Fibroblast of lung (primary cell): Measurements from ENCODE around the gene SMKR1.

Experiments used
- CTCF ChIP-seq, 2 donors: IDR thresholded peaks in 1 of 2; conservative IDR thresholded peaks in 1 of 2; 1 replicate in 1 of 2; 2 replicates in 1 of 2; pipeline ENCODE4 v1.5.1; 2011 to 2012; ENCODE audit warnings: low read length in 2 of 2, control low read depth in 1 of 2, inconsistent platforms in 1 of 2, low read depth in 1 of 2, mild to moderate bottlenecking in 1 of 2
- EZH2 ChIP-seq: IDR thresholded peaks from 2 replicates; pipeline ENCODE4 v1.5.1; 2012; ENCODE audit warnings: low read length, control low read depth, mild to moderate bottlenecking; ENCODE audit errors: missing control alignments

DNA sequence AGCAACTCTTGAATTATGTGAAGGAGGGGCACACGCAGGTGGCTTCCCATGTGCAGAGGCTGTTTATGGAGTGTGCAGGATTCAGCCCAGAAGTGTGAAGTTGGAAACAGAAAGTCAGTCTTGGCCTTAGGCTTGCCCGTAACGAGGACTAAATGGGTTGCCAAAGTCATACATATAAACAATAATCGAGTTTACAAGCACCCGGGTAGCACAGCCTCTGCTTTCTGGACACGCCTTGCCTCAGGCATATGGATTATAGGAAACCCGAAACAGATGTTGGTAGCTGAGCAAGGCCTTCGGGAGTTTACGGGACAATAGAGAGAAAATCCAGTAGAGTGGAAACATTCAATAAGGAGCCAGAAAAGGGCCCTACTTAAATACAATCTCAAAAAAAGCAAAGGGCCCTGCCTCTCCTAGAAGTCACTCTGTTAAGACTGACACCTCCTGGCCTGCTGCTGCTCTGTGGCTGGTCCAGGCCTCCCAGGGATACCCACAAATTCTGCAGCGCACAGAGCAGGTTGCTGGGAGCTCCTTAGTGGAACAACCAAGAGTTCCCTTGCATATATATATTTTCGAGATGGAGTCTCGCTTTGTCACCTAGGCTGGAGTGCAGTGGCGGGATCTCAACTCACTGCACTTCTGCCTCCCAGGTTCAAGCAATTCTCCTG is 48.5 kb downstream of the SMKR1 start:
- TF ChIP-seq CTCF (conservative IDR thresholded peaks at IDR 0.05 in 1 of 2, IDR thresholded peaks at IDR 0.05 in 1 of 2; ENCODE audit: low read depth in 1 of 2, low read length in 2 of 2): no peak
- no peak for TF ChIP-seq EZH2
